ENCODE data around the gene MRPS23.
"Not testable (repeated sequence)": the region's sequence is repeated elsewhere in the genome, so short reads cannot be mapped to it uniquely, and the experiment has no call there.

The MRPS23 gene

DNA sequence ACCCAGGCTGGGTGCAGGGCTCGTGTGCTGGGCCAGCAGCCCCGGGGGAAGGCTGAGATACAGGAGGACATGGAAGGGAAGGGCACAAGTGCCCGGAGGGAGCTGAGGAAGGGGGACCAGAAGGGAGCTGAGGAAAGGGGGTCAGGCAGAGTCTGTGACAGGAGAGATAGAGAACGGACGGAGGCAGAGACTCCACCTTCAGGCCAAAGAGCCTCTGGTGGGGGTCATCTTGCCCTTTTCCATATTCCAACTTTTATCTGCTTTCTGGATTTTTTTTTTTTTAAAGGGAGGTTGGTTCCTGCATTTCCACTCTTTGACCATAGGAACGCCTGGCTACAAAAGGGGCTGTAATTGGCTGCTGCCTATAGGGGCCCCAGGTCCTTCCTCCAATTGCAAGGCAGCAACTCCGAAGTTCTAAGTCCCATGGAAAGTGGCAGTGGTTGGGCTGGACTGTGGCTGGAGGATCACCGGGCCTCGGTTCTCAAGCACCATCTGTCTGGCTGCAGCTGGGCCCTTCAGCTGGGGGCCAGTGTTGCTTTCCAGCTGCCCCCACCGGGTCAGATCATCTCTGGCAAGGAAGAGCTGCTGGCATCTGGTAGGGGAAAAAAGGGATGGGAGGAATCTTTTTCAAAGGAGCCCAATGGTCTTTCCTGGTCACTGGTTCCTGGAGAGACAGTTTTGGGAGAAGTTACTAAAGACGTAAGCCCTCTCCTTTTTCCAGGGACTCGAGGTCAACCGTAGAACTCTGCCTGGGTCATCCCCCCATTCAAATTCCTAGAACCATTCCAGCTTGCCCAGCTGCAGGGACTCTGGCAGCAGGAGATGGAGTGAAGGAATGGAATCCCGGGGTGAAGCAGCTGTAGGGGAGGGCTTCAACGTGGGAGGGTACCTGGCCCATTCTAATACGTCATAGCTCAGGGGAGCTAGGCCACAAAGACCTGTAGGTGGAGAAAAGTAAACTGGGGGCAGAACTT lies 13.1 kb upstream of the MRPS23 start:
- no peak for DNase-seq (ENCODE audit: low read depth)

DNA sequence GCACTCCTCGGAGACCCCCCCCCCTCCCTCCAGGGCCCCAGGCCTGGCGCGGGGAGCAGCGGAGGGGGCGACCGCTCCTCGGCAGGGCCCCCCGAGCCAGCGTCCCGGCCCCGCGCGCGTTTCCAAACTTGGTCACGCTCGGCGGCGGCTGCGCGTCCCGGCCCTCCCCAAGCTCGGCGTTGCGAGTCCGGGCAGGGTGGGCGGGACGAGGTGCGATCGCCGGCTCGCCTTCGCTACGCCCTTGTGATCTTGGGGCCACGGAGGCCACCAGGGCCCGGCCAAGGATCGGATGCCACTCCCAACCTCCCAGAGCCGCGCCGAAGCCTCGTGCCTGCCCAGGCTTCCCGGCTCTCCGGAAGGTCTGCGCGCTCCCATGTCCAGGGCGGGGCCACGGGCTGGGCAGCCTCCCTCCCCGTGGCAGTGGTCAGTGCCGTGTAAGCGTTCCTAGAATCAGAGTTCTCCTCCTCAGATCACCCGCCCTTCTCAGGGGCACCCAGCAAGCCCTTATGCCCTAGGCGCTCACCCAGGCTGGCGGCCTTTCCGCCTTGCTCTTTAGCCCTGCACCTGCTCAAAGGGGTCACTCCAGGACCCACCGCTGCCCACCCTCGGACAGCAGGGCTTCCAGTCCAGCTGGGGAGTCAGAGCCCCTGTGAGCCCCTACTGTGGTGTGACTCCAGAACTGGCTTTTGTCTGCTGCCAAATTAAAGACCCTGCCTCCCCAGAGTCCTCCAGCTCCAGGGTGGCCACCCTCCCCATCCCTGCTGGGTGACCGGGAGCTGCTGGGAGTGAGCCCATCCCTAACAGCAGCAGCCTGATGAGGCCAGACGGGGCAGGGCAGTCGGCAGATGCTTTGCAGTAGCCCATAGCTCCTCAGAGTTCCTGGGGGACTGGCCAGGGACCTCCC lies 12.2 kb upstream of the MRPS23 start:
- no peak for DNase-seq (ENCODE audit: low read depth)

GRCh38 chr17:57861000-57861789 lies 11.4 kb upstream of the MRPS23 start:
- DNase-seq (ENCODE audit: low read depth) = no peak

DNA sequence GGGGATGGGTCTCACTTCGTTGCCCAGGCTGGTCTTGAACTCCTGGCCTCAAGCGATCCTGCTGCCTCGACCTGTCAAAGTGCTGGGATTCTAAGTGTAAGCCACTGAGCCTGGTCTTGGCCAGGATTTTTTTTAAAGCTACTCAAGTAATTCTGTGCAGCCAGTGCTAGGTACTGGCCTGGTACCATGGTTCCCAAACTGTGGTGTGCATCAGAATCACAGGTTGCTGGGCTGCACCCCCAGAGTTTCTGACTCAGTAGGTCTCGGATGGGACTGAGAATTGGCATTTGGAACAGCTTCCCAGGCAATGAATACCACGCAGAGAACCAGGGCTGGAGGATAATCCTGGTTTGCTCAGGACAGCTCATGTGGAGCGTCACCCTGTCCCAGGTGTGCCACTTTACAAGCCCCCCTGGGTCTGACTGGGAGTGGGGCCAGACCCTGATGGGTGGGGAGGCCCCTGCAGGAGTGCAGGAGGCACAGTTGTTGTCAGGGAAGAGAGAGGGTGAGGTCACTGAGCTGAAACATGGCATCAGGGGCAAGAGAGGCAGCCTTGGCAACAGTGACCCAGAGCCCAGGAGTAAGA lies 10.7 kb upstream of the MRPS23 start:
- DNase-seq (ENCODE audit: low read depth) = no peak

GRCh38 chr17:57859601-57860413 lies 10.0 kb upstream of the MRPS23 start:
- no peak for DNase-seq (ENCODE audit: low read depth)

DNA sequence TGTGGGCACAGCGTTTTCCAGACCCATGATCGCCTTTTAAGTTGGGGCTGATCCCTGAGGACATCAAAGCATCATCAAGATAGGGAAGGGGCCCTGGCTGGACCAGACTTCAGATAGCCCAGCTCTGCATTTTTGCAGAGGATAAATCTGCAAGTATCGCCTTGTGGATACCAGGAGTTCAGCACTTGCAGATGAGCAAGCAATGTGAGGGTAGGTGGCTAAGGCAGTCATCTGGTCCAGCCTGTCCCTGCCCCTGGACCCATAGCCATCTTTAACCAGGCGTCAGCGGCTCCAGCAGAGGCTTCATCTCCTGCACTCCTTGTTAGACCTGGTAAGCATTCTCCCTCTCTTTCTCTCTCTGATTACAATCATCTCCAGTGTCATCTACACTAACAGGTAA lies 9.0 kb upstream of the MRPS23 start:
- no peak for DNase-seq (ENCODE audit: low read depth)

DNA sequence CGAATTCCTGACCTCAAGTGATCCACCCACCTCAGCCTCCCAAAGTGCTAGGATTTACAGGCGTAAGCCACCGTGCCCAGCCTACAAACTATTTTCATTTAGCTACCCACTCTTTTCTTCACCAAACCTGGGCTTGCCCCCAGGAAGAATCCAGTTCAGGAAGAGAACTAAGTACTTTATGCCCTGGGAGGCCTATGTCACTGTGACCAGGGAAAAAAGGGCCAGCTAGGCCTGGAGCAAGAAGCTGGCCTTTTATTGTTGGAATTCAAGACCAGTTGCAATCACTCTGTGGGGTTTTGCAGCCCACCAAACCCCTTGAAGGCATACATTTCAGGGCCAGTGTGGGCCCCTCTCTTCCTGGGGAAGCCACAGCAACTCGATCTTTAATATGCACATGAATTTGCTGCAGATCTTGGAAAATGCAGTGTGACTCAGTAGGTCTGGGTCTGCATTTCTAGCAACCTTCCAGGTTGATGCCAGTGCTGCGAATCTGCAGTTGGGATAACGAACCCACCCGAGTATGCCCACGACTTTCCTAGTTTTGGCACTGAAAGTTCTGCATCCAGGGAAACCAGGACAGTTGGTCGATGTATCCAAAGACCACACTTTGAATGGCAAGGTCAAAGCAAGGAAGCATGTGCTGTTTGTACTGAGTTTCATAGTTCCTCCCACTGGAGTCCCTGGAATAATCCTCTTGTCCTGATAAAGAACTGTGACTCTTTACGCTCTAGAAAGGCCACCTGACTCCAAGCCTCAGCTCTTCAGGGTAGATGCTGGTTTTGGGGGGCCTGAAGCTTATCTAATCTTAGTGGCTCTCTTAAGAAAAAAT lies 7.2 kb upstream of the MRPS23 start:
- no peak for DNase-seq (ENCODE audit: low read depth)

DNA sequence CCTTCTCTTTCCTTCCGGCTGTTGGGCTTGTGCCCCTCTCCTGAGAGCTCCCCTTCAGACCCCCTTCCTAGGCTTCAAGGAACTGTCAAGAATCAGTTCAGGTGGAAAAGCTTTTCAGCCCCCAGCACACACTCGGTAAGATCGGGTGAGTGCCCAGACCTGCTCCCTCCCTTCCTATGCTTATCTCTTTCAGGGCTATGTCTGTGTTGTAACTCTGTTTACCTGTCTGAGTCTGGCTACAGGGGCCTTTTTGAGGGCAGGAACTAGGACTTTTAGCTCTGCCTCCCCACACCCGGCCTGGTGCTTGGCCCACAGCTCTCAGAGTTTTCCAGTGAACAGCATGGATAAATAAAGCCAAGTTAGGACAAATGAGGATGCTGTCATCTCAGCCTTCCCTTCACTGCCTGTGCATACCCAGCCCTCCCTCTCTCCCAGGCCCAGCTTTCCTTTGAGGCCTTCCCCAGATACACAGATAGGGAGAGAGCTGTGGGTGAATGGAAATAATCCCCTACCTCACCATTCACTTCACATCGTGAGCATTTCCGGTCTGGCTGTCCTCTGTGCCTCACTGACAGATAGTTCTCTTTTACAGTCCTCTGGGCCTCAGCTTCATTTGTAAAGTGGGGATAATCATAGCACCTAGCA lies 5.7 kb upstream of the MRPS23 start:
- no peak for DNase-seq (ENCODE audit: low read depth)

DNA sequence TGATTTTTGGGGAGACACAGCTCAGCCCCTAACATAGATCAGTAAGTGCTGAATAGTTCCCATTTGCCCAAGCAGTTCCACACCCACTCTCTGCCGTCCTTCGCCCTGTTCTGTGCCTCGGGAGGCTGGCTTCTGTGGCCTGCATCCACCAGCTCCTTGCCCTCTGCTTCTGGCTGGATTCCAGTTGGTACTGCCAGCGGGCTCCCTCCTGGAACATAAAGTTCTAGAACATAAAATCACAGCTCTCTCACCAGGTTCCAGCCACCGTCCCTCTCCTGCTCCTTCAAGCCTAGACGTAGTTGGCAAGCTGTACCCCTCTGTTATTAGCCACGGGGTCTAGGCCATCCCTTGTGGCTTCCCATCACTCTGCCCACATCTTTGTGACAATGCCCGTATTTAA lies 3.9 kb upstream of the MRPS23 start:
- DNase-seq (ENCODE audit: low read depth) = no peak

GRCh38 chr17:57852955-57853328 lies 3.1 kb upstream of the MRPS23 start:
- DNase-seq (ENCODE audit: low read depth) = no peak

DNA sequence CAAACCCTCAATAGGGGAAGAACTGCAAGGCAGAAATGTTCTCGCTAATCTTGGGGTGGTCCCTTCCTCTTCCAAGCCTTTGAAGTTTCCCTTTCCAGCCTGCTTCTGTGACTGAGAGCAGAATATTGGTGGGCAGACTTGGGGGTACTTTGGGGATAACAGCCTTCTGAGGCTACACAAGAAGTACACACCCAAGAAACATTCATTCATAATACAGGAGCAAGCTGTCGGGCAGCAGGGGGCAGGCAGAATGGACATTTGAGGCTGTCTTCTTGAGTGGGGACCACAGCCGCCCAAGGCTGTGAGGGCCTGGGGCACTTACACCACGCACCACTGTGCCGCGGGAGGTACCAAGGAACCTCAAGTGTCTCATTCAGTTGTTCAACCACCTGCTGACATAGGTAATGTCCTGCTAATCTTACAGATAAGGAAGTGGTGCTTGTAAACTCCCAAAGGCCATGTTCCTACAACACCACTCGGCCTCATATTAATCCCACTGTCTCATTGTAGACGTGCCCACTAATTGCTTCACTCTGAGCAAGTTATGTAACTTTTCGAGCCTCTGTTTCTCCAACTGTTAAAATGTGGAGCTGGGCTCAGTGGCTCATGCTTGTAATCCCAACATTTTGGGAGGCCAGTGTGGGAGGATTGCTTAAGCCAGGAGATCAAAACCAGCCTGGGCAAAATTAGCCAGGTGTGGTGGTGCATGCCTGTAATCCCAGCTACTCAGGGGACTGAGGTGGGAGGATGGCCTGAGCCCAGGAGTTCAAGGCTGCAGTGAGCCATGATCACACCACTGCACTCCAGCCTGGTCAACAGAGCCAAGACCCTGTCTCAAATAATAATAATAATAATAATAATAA lies 2.5 kb upstream of the MRPS23 start:
- no peak for DNase-seq (ENCODE audit: low read depth)

DNA sequence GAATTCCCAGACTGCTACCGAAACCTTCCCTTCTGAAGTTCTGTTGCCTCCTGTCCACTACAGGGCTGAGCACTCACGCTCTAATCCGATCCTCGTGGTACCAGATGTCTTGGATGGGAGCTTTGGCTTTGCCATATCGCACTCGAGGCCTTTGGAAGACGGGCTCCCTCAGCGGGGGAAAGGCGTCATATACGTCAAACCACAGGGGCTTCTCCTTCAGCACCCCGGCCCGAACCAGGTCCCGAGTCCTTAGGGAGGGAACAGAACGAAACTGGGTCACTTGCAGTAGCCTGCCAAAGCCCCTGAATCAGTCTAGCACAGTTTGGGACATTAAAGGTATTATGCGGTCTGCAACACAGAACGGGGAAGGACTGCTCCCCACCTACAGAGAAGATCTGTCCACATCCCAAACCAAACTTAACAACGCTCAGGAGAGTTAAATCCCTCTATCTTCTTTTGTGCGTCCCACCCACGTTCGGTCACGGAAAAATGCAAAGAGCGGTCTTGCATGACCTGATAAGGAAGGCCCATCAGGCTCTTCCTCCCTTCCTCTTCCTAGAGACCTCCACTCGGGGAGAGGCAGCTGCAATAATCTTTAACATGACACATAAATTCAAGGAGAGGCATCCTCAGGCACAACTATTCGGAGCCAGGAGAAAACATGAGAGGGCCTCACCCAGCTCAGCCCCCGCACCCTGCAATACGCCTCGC lies 526 bp downstream of the MRPS23 start:
- DNase-seq (ENCODE audit: low read depth) = no peak

GRCh38 chr17:57846056-57846945 lies 3.5 kb downstream of the MRPS23 start:
- DNase-seq (ENCODE audit: low read depth) = not testable (repeated sequence)

GRCh38 chr17:57842280-57842679 lies 7.6 kb downstream of the MRPS23 start:
- no peak for DNase-seq (ENCODE audit: low read depth)

GRCh38 chr17:57839571-57839923 lies 10.3 kb downstream of the MRPS23 start:
- no peak for DNase-seq (ENCODE audit: low read depth)

GRCh38 chr17:57838857-57839570 lies 10.8 kb downstream of the MRPS23 start:
- no peak for DNase-seq (ENCODE audit: low read depth)
